Lower leg skin (tissue), 4 donors: ENCODE measurements around the gene NMNAT3. TPM values are rescaled to one million over a fixed set of nuclear protein-coding genes. Genes with fewer than 3 reads are reported as not detected.

Experiments used
- DNase-seq, 2 donors: peaks; one replicate each; pipeline ENCODE4 v3.0.0-alpha.2; 2019; ENCODE audit warnings: low spot score in 2 of 2
- H3K4me3 ChIP-seq: fragments of 200-600 bp; sonication (generic); 2 replicates; pipeline ENCODE4 v1.5.1; 2017; ENCODE audit warnings: mild to moderate bottlenecking, low read depth; ENCODE audit not compliant: poor library complexity, severe bottlenecking
- POLR2A ChIP-seq, 2 donors: fragments of 450-650 bp; IDR thresholded peaks; one replicate each; pipeline ENCODE4 v1.6.1; 2016 to 2017; ENCODE audit warnings: antibody characterized with exemption in 2 of 2, mild to moderate bottlenecking in 1 of 2, moderate library complexity in 1 of 2
- WGBS, 2 donors: methylation state at CpG; one replicate each; pipeline ENCODE4 v1.1.5; 2018; 5-methylcytosine and 5-hydroxymethylcytosine counted together
- intact Hi-C: fragments of 100-400 bp; cut with DNase I; formaldehyde crosslinking; loops from one replicate; pipeline ENCODE4 v1.15.0; 2023; ENCODE audit warnings: low total_unique reads
- total RNA-seq, 4 donors: library from RNA; depleted of rRNA; stranded (reverse); fragments of >200 nt; gene quantifications; one replicate each; pipeline ENCODE4 v1.1.0, GENCODE V29; 2016
- TF ChIP-seq, protein P1 (sequence below), 3 donors: fragments of 450-650 bp; IDR thresholded peaks; one replicate each; pipeline ENCODE4 v1.5.1; 2016; ENCODE audit warnings: antibody characterized with exemption in 3 of 3, mild to moderate bottlenecking in 3 of 3, moderate library complexity in 2 of 3

NMNAT3 gene
- total RNA-seq, 4 donors from 2014 or later: 33.6 to 41.9 (median 37.5) TPM

- no peak for DNase-seq
- WGBS, 2 donors: 60 to 66% methylated on average over 2 of the region's 2 CpGs
- TF ChIP-seq, protein P1, sequence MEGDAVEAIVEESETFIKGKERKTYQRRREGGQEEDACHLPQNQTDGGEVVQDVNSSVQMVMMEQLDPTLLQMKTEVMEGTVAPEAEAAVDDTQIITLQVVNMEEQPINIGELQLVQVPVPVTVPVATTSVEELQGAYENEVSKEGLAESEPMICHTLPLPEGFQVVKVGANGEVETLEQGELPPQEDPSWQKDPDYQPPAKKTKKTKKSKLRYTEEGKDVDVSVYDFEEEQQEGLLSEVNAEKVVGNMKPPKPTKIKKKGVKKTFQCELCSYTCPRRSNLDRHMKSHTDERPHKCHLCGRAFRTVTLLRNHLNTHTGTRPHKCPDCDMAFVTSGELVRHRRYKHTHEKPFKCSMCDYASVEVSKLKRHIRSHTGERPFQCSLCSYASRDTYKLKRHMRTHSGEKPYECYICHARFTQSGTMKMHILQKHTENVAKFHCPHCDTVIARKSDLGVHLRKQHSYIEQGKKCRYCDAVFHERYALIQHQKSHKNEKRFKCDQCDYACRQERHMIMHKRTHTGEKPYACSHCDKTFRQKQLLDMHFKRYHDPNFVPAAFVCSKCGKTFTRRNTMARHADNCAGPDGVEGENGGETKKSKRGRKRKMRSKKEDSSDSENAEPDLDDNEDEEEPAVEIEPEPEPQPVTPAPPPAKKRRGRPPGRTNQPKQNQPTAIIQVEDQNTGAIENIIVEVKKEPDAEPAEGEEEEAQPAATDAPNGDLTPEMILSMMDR (IDR thresholded peaks at IDR 0.05): no peak
- TF ChIP-seq POLR2A (IDR thresholded peaks at IDR 0.05): no peak
- no peak overlapping the region for H3K4me3 ChIP-seq
- intact Hi-C loops: no loop called here
These were observed 119.2 kb downstream of the NMNAT3 start for GRCh38 chr3:139558351-139559266.

GRCh38 chr3:139557041-139557440 is 120.7 kb downstream of the NMNAT3 start:
- DNase-seq: no peak
- H3K4me3 ChIP-seq: no peak overlapping the region
- 81 to 97% methylated on average over 2 to 3 of the region's 3 CpGs for WGBS, 2 donors
- TF ChIP-seq POLR2A (IDR thresholded peaks at IDR 0.05): no peak
- TF ChIP-seq, protein P1 (IDR thresholded peaks at IDR 0.05): no peak
- intact Hi-C loops: no loop called here

GRCh38 chr3:139555249-139555648 is 122.5 kb downstream of the NMNAT3 start:
- TF ChIP-seq, protein P1 (IDR thresholded peaks at IDR 0.05): no peak
- TF ChIP-seq POLR2A (IDR thresholded peaks at IDR 0.05): no peak
- WGBS, 2 donors: 79 to 92% methylated on average over 2 of the region's 2 CpGs
- DNase-seq: no peak
- H3K4me3 ChIP-seq: no peak overlapping the region
- intact Hi-C loops: no loop called here

GRCh38 chr3:139554628-139555027 is 123.1 kb downstream of the NMNAT3 start:
- H3K4me3 ChIP-seq: no peak overlapping the region
- TF ChIP-seq POLR2A (IDR thresholded peaks at IDR 0.05): no peak
- TF ChIP-seq, protein P1 (IDR thresholded peaks at IDR 0.05): no peak
- no peak for DNase-seq
- intact Hi-C loops: no loop called here

DNA sequence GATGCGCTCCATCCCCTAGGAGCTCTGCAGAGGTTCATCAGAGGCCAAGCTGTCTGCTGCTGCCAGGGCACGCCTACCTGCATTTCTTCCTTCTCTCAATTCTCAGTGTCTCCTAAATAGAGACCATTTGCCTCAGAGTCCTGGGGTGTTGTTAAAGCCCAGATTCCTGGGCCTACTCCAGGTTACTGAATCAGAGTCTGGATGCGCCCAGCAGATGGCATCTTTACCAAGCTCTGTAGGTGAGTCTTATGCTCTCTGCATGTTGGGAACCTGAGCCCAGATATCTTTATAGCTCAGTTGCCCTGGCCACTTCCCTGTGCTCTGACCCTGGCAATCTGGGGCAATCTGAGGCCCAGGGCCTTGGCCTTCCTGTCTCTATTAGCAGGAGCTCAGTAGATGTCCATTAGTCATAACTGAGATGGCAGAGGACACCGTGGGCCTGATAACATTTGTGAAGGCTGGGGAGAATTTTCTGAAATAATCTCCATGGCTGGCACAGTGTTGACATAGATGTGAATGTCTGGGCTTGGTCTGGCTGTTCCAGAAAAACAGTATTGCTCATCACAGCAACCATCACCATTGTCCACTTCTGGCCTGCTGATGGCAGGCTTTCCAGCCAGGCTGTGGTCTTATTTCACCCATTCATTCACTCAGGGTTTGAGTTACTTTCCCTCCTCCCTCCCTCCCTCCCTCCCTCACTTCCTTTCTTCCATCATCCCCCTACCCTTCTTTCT is 125.0 kb downstream of the NMNAT3 start:
- intact Hi-C loops: no loop called here
- TF ChIP-seq, protein P1 (IDR thresholded peaks at IDR 0.05): no peak
- TF ChIP-seq POLR2A (IDR thresholded peaks at IDR 0.05): no peak
- no peak overlapping the region for H3K4me3 ChIP-seq
- 71 to 78% methylated on average over 4 of the region's 4 CpGs for WGBS, 2 donors
- no peak for DNase-seq
